PC-9 (cell line): Measurements from ENCODE around the gene MVB12B. TPM values are rescaled to one million over a fixed set of nuclear protein-coding genes. Genes with fewer than 3 reads are reported as not detected.

Experiments
- BruUV-seq: library from RNA; stranded (reverse); fragments of 400-500 nt; replicated peaks from 2 replicates; lab custom pipeline; 2021; lab: Mats Ljungman, UMichigan
- CTCF ChIA-PET: fragments of 300-600 bp; sonication (Branson Sonifier 250); formaldehyde crosslinking; loops from one replicate; lab custom pipeline; 2022; ENCODE audit warnings: antibody characterized with exemption; lab: Charles Lee
- POLR2A ChIA-PET: fragments of 300-600 bp; sonication (Branson Sonifier 250); formaldehyde crosslinking; loops from one replicate; lab custom pipeline; 2022; ENCODE audit warnings: antibody characterized with exemption; ENCODE audit not compliant: unreplicated experiment; lab: Charles Lee
- DNase-seq, 2 experiments: peaks; one replicate each; pipeline versions ENCODE4 v3.0.0 to v3.0.0-alpha.2; 2015 to 2022; ENCODE audit warnings: mixed read lengths in 1 of 2
- H2AFZ ChIP-seq: fragments of 200-600 bp; sonication (generic); 2 replicates; pipeline ENCODE4 v1.8.1; 2017; ENCODE audit warnings: antibody characterized with exemption
- H3F3A ChIP-seq: fragments of 200-600 bp; sonication (generic); 2 replicates; pipeline ENCODE4 v1.8.1; 2017; ENCODE audit warnings: antibody characterized with exemption, mild to moderate bottlenecking, low read depth; ENCODE audit not compliant: insufficient read depth
- H3K27ac ChIP-seq: fragments of 200-600 bp; sonication (generic); 2 replicates; pipeline ENCODE4 v1.6.1; 2016; ENCODE audit warnings: mixed run types
- H3K27me3 ChIP-seq: fragments of 200-600 bp; sonication (generic); 2 replicates; pipeline ENCODE4 v1.6.1; 2016; ENCODE audit warnings: low read depth, mixed run types; ENCODE audit not compliant: insufficient read depth
- H3K36me3 ChIP-seq: fragments of 200-600 bp; sonication (generic); 2 replicates; pipeline ENCODE4 v1.6.1; 2016; ENCODE audit warnings: low read depth, mixed run types
- H3K4me1 ChIP-seq: fragments of 200-600 bp; sonication (generic); replicated peaks from 2 replicates; pipeline ENCODE4 v1.6.1; 2016; ENCODE audit warnings: mixed run types; ENCODE audit not compliant: insufficient read depth
- H3K4me2 ChIP-seq: fragments of 200-600 bp; sonication (generic); 2 replicates; pipeline ENCODE4 v1.6.1; 2017; ENCODE audit warnings: mixed run types
- H3K4me3 ChIP-seq: fragments of 200-600 bp; sonication (generic); 2 replicates; pipeline ENCODE4 v1.6.1; 2016; ENCODE audit warnings: mixed run types
- H3K79me2 ChIP-seq: fragments of 200-600 bp; sonication (generic); 2 replicates; pipeline ENCODE4 v1.6.1; 2017; ENCODE audit warnings: low read depth, mixed run types
- H3K9me2 ChIP-seq: fragments of 200-600 bp; sonication (generic); 2 replicates; pipeline ENCODE4 v1.8.1; 2017; ENCODE audit warnings: mild to moderate bottlenecking; ENCODE audit not compliant: insufficient read depth
- H3K9me3 ChIP-seq: fragments of 200-600 bp; sonication (generic); 2 replicates; pipeline ENCODE4 v1.8.1; 2016; ENCODE audit warnings: low read depth; ENCODE audit not compliant: insufficient read depth
- H4K20me1 ChIP-seq: fragments of 200-600 bp; sonication (generic); 2 replicates; pipeline ENCODE4 v1.8.1; 2017; ENCODE audit not compliant: insufficient read depth
- CTCF ChIP-seq: fragments of 200-600 bp; sonication (generic); conservative IDR thresholded peaks from 2 replicates; pipeline ENCODE4 v1.6.1; 2017; ENCODE audit warnings: mixed run types, antibody characterized with exemption, mild to moderate bottlenecking, moderate library complexity
- EZH2 ChIP-seq: fragments of 200-600 bp; sonication (generic); IDR thresholded peaks from 2 replicates; pipeline ENCODE4 v1.8.0; 2017; ENCODE audit warnings: antibody characterized with exemption, low read depth
- intact Hi-C: fragments of 100-400 bp; cut with micrococcal nuclease; formaldehyde crosslinking; loops from one replicate; pipeline ENCODE4 v1.10.0; 2022; ENCODE audit not compliant: unreplicated experiment
- total RNA-seq: library from RNA; stranded (reverse); gene quantifications from 2 replicates; pipeline ENCODE4 v1.2.3, GENCODE V29; 2021

The MVB12B gene
- total RNA-seq, 1 experiment from 2014 or later: 8.8 TPM

GRCh38 chr9:126505697-126506346, 179.2 kb downstream of the MVB12B start:
- ChIA-PET POLR2A (no interaction called here), CTCF (no interaction called here)
- Histone ChIP-seq H3K4me1 (no peaks in the 10 kb centered on the region), H3K79me2 (no peaks in the 10 kb centered on the region), H2AFZ (no peak overlapping the region), H3K9me2 (no peaks in the 10 kb centered on the region), H4K20me1 (no peaks in the 10 kb centered on the region), H3K27ac (no peak overlapping the region), H3K4me2 (no peak overlapping the region), H3F3A (no peaks in the 10 kb centered on the region), H3K36me3 (no peaks in the 10 kb centered on the region), H3K9me3 (no peaks in the 10 kb centered on the region), H3K4me3 (no peak overlapping the region), H3K27me3 (no peaks in the 10 kb centered on the region; the same call in 1 of the 2 replicates)
- no peak for DNase-seq
- no peak for TF ChIP-seq EZH2
- no peak for TF ChIP-seq CTCF
- no TSS peak for BruUV-seq
- intact Hi-C loops: no loop called here

- no peak overlapping the region for H3K27ac ChIP-seq
- H3K4me1 ChIP-seq: no peaks in the 10 kb centered on the region
- TF ChIP-seq CTCF (no peak), EZH2 (no peak)
- no peaks in the 10 kb centered on the region for H3K9me3 ChIP-seq
- no peak overlapping the region for H3K4me2 ChIP-seq
- DNase-seq: no peak
- H3K4me3 ChIP-seq: no peak overlapping the region
- CTCF ChIA-PET: no interaction called here
- H3K27me3 ChIP-seq: no peaks in the 10 kb centered on the region; the same call in 1 of the 2 replicates
- no TSS peak for BruUV-seq
- H2AFZ ChIP-seq: no peak overlapping the region
- no peaks in the 10 kb centered on the region for H3K79me2 ChIP-seq
- H3K36me3 ChIP-seq: no peaks in the 10 kb centered on the region
- H3K9me2 ChIP-seq: no peaks in the 10 kb centered on the region
- no peaks in the 10 kb centered on the region for H4K20me1 ChIP-seq
- intact Hi-C loops: no loop called here
- H3F3A ChIP-seq: no peaks in the 10 kb centered on the region
- POLR2A ChIA-PET: no interaction called here
These were observed 180.0 kb downstream of the MVB12B start for GRCh38 chr9:126506361-126507317.

- CTCF ChIA-PET: no interaction called here
- no TSS peak for BruUV-seq
- intact Hi-C loops: no loop called here
- no peaks in the 10 kb centered on the region for H3K79me2 ChIP-seq
- H3K9me2 ChIP-seq: no peaks in the 10 kb centered on the region
- DNase-seq: no peak
- H3K27me3 ChIP-seq: no peaks in the 10 kb centered on the region; the same call in 1 of the 2 replicates
- no peaks in the 10 kb centered on the region for H3K36me3 ChIP-seq
- H3K9me3 ChIP-seq: no peaks in the 10 kb centered on the region
- H3K4me1 ChIP-seq: no peaks in the 10 kb centered on the region
- no peak overlapping the region for H3K4me3 ChIP-seq
- H2AFZ ChIP-seq: no peak overlapping the region
- TF ChIP-seq EZH2: no peak
- no peak for TF ChIP-seq CTCF
- no peak overlapping the region for H3K4me2 ChIP-seq
- H3K27ac ChIP-seq: no peak overlapping the region
- H4K20me1 ChIP-seq: no peaks in the 10 kb centered on the region
- H3F3A ChIP-seq: no peaks in the 10 kb centered on the region
- POLR2A ChIA-PET: no interaction called here
These were observed 180.9 kb downstream of the MVB12B start for GRCh38 chr9:126507318-126508109.
